GM11168 (cell line): ENCODE results near the gene FMOD.
"Not testable (repeated sequence)": the region's sequence is repeated elsewhere in the genome, so short reads cannot be mapped to it uniquely, and the experiment has no call there.

ENCODE experiments used
- in situ Hi-C: fragments of 300-500 bp; cut with MboI; formaldehyde crosslinking; loops from one replicate; pipeline ENCODE4 v1.12.0; 2022; ENCODE audit warnings: low sequenced_read_pairs; ENCODE audit not compliant: unreplicated experiment

The FMOD gene

DNA sequence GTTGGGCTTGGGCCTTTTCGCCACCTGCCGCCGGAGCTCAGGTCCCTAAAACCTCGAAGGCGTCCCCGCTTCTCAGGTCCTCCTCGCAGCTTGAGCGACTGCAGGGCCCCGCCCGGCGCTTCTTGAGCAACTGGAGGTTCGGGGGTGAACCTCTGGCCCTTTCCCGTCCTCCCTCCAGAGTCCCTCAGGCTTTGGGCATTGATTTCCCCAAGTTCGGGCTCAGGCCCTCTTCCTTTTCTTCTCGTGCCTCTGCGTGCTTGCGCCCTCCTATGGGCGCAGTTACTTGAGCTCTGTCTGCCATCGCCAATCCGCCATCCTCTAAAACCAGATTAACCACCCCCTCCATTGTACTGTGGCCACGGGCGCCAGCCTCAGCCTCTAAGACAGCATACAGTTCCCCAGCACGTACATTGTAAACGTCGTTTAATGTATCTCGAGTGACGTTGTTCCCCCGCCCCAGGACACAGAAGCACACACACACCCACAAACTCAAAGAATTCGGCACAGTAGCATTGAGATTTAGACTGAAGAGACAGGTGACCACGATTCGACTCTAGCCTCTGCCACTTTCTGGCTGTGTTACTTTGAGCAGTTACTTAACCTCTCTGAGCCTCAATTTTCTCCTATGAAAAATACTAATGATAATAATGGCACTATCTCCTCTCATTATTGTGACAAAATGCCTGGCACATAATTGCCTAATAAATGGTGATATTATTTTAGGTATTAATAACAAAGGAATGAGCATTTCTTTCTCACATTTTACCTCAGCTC, 23.1 kb downstream of the FMOD start:
- in situ Hi-C loops = no loop called here

DNA sequence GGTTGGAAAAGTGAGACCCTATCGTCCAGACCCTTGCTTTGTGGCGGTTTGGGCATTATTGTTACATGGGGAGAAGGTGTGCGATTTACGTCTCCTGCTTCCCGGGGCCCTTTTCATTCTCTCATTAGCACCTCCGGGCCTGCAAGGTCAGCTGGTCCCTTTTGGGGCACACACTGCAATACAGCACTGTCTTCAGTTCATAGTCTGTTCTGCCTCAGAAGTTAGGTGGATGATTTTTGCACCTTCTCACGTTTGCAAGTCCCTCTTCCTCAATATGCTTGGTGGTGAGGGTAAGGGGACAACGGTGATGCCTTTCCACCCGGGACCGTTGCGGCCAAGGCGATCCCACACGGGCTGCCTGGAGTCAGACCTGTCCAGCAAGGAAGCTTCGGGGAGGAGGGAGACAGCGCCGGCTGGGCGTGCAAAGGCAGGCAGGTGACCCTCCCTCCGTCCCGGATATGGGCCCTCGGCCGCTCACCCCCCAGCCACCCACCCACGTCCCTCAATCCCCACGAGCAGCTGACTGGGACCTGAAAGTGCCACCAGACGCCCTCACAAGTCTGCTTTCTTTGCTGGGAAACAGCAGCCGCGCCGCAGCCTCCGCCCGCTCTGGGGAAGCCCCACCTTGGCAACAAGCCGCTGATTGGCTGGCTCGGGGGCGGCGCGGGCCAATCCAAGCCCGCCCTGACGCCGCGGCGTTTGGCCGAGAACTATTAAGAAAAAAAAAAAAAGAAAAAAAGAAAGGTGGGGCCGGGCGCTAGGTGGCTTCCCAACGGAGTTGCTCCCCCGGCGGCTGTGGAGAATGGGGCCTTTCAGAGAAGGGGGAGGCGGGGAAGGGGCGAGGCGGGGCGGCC, 23.9 kb downstream of the FMOD start:
- in situ Hi-C loops = no loop called here

DNA sequence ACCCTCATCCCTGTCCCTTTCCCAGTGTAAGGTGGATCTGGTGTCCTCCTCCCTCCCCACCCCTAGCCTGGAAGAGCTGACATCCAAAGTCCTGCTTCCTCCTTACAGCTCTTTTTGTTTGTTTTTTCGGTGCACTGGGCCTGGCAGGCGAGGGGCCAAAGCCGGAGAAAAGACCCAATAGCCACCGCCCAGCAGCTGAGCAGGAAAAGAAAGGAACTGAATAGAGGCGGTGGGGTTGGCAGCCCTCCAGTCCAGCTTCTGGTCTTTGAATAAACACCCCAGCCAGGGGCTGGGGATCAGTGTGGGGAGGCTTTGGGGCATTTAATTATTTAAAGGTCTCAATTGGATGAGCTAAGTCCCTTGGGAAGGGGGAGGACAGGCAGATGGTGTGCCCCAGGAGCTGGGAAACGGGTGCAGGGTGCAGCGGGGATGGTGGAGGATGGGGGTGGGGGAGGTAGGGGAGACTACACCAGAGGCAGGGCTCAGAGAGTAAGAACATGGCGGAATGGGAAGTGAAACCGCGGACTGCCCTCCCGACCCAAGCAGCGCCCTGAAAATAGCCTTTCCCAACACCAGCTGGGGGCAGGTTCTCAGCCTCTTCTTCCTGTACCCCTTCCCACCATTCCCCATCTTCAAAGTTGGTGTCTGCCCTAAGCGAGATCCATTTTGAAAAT, 25.4 kb downstream of the FMOD start:
- in situ Hi-C loops = no loop called here

DNA sequence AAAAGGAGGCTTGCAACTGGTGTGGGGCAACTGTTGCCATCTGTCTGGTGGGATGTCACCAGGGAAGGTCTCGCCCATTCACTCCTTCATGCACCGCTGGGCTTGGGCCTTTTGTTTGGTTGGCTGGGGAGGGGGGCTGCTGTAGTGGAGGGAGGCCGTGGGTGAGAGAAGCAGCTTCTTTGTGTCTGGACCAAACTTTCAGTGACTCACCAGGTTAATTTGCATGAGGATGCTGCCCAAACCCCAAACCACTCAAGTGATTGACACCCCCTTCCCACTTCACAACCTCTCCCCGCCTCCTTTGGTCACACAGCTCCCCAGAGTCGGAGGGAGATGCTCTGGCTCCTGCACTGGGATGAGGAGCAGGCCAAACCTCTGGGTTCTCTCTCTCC, 25.9 kb downstream of the FMOD start:
- in situ Hi-C loops = no loop called here

DNA sequence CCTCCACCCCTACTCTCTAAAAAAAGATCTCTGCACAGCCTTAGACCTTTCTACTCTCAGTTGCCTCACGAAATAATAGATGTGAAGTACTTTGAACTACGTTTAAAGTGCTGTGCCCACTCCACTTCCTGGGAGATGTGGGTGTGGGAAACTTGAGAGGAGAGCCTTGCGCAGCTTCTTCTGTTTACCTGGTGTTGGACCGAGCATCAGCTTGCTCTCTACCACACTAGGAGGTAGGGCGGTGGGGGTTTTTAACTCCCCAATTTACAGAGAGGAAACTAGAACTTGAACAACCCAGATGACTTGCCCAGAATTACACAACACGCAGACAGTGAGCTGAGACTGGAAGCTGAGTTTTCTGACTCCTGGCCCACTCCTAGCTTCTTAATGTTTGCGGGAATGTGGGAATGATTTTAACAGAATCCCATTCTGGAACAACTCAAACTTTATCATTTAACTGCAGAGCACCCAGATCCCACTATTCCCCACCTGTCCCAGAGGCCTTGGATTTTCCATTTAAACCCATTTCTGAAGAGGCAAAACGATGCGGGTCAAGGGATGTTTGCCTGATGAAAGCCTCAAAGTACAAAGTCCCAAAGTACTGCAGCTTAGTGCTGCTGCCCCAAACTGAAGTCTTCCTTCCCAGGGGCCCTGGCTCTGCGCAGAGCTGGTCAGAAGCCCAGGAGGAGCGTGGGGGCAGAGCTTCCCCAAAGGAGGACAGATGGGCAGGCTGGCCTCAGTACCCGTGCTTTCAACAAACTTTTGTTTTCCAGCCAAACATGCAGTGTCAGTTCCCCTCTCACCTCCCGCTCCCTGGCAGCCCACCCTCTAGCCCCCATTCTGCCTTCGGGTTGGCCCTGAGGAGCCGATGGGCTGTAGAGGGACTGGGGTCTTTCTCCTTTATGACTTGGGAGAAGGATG, 26.6 kb downstream of the FMOD start:
- in situ Hi-C loops = no loop called here

DNA sequence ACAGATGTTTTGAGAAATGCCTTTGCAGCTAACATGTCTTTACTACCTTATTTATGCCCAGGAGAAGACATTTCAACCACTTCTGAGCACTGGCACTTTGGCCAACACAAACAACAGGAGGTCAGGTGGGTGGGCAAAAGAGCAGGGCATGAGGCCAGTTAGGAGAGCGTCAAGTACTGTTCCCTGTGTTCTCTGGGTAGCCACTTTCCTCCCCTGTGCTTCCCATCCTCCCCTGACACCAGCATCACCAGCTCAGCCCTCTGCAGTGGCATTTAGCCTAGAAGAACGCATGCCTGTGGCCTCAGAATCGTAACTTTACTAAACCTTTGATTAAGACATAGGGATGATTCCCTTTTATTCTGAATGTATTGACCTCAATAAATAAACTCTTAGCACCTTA, 27.3 kb downstream of the FMOD start:
- in situ Hi-C loops = no loop called here

DNA sequence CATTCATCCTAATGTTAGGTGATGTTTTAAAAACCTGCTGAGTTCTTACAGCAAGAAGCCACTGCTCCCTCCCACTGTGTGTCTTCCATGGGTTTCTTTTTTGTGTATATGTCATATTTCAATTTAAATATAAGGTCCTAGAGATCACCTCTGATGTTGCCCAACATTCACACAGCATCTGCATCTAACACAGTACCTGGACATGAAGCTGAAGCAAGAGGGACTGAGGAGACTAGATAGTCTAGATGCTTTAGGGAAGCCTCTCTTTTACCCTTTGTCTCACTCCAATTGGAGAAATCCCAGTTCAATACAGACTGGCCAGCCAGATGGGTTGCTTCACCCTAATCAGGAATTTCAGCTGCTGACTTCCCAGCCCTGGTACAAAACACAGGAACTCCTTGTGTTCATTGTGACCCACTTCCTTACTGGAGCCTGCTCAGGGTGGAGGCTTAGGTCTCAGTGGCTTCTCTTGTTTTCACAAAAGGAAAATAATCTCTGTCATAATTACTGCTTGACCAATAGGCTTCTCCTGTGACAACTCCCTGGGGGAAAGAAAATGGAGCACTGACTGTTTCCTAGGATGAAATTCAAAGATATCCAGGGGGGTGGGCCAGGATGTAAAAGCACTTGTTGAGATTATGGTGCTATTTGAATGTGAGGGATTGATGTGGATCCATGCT, 28.3 kb downstream of the FMOD start:
- in situ Hi-C loops = no loop called here

DNA sequence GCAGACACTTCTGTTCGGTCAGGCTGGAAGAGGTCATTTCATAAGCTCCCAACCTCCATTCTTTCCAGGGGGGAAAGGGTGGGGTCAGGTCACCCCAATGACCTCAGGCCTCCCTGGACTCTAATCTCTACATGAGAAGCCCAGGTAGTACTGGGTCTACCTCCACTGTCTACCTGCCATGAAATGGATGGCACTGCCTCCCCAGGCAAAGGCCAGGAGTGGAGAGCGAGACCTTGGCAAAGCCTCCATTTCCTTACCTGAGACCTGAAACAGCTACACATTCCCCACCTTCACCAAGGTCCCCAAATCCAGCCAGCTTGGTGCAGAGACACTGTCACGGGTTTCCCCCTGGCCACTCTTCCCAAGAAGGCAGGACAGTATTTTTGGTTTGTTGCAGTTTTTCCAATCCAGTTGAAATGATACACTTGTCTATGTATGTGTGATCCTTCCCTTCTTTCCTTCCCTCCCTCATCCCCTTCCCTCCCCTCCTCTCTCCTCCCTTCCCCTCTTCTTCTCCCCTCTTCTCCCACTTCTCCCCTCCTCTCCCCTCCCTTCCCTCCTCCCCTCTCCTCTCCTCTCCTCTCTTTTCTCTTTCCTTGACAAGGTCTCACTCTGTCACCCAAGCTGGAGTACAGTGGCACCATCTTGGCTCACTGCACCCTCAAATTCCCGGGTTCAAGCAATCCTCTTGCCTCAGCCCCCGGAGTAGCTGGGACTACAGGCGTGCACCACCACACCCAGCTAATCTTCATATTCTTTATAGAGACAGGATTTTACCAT, 29.5 kb downstream of the FMOD start:
- in situ Hi-C loops = no loop called here

DNA sequence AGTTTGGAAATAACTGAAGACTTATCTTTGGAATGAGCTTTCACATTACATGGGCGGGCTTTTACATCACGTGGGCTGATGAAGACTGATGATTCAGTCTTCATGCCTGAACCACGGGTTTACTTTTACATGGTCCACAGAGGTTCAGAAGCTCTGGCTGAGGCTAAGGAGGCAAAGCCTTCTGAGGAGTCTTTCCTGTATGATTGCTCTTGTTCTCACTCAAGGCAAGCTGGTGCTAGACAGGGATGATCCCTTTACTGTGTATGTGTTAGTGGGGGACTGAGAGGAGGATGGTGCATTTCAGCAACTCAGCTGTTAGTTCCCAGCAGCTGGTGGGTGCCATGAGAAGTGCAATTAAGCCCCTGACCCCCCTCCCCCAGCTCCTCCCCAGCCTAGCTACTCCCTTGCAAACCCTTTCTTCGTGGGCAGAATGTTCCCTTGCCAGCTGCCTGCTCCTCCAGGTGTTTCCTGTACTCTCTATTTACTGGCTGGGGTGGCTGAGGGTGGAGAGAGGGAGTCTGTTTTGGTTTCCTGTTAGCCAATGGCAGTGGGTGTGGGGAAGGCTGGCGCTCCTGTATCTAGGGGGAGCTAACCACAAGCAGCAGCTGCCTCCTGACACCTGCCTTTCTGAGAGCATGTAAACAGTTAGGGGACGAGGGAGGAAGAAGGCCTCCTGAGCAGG, 30.2 kb downstream of the FMOD start:
- in situ Hi-C loops = no loop called here

DNA sequence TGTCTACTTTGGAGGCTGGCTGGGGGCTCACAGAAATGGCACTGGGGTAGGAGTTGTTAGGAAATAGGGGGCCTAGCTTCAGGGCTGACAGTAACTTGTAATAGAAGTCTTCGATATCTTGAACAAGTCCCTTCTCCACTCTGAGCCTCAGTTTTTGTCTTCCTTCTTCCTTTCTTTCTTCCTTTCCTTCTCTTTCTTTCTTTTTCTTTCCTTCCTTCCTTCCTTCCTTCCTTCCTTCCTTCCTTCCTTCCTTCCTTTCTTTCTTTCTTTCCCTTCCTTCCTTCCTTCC, 32.7 kb downstream of the FMOD start:
- in situ Hi-C loops = no loop called here

DNA sequence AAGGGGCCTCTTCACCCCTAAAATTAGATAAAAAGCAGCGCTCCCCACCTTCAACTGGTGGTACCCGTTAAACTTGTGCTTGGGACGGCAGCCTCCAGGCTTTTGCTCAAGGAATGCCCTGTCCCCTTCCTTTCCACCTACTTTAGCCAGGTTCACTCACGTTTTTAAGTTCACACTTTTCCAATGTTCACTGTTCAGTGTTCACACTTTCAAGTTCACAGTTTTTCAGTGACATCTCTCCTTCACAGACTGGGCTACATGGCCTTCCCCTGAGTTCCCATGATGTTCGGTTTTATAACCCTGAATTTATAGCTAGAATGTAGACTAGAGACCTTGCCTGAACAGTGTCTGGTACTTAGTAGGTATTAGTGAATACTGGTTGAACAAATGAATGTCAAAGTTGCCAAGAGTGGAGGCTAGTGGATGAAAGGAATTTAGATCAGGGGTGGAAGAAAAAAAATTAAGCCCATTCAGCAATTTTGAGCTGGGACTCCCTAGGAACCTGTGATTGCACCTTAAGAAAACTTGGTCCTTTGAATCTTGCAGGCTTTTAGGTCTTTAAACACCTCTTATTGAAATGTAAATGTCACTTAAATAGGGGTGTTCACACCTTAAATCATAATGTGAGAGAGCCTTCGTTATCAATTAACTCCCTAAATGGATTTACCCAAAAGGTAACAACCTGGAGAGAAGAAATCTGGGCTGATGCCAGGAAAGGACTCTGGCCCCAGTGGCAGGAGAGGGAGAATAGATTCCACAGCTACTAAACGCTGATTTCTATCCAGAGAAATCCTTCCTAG, 33.3 kb downstream of the FMOD start:
- in situ Hi-C loops = no loop called here

DNA sequence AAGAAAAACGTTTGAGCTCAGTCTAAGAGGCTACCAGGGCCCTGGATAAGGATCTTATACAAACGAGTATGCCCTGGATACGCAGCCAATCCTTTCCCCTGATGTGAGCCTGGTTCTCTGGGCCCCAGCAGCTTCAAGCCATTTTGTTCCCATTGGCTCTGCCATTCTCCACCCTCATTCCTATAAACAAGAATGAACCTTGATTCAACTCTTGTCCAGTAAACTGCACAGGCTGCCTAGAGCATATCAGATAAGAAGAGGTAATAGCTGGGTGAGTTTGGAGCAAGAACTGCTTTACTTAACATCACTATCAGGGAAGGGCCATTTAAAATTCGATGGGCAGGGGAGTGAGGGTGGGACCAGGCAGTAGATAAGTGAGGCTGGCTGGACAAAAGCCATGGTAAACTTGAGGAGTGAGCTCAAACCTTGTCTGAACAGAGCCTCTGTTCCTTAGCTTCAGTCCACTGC, 34.3 kb downstream of the FMOD start:
- in situ Hi-C loops = no loop called here

DNA sequence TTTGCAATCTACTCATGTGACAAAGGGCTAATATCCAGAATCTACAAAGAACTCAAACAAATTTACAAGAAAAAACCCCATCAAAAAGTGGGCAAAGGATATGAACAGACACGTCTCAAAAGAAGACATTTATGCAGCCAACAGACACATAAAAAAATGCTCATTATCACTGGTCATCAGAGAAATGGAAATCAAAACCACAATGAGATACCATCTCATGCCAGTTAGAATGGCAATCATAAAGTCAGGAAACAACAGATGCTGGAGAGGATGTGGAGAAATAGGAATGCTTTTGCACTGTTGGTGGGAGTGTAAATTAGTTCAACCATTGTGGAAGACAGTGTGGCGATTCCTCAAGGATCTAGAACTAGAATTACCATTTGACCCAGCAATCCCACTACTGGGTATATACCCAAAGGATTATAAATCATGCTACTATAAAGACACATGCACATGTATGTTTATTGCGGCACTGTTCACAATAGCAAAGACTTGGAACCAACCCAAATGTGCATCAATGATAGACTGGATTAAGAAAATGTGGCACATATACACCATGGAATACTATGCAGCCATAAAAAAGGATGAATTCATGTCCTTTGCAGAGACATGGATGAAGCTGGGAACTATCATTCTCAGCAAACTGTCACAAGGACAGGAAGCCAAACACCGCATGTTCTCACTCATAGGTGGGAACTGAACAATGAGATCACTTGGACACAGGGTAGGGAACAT, 36.7 kb downstream of the FMOD start:
- in situ Hi-C loops = not testable (repeated sequence)

DNA sequence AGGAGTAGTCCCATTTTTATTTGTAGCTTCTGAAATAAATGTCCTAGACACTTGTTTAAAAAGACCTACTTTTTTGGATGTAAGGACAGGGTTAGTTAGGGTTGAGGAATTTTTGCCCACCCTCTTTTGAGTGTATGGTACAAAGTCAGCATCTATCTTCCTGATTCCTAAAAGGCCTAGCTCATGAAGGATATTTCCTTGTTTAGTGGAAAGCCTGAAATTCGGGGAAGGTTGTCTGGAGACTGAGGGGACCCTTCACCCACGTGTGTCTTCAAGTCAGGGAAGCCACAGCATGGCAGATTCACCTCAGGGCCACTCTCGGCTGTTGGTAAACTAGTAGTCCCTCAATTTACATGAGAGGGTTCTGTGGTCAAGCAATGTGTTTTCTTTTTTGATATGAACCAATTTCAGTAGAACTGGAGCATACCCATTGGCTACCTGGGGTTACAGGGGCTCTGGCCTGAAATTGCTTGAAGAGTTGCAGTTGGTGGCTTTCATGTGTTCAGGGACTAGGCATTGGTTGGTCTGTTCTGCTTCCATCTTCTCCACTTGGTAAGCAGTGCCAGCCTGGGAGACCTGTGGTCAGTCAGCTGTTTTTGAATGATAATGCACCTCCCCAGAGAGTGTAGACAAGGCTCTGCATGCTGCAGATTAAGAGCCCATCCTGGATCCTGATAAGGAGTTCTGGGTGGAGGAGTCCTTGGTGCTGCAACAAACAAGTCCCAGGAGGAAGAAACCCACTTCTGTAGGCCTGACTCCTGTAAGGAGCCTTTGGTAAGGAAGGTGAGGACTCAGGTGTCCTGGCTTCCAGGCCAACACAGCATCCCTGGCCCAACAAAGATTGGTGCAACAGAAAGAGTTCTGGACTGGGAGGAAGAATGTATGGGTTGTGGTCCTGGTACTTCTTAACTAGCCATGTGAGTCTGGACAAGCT, 39.3 kb downstream of the FMOD start:
- in situ Hi-C loops = no loop called here

DNA sequence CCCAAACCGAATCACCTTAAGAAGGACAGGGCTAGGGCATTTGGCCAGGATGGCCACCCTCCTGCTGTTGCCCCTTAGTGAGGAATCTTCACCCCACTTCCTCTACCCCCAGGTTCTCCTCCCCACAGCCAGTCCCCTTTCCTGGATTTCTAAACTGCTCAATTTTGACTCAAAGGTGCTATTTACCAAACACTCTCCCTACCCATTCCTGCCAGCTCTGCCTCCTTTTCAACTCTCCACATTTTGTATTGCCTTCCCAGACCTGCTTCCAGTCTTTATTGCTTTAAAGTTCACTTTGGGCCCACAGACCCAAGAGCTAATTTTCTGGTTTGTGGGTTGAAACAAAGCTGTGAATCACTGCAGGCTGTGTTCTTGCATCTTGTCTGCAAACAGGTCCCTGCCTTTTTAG, 42.0 kb downstream of the FMOD start:
- in situ Hi-C loops = no loop called here
